ENCODE data around the gene MCUB. TPM values are rescaled to one million over a fixed set of nuclear protein-coding genes. Genes with fewer than 3 reads are reported as not detected.

Gene MCUB
- total RNA-seq, 1 experiment from 2014 or later, result 24.1 TPM

DNA sequence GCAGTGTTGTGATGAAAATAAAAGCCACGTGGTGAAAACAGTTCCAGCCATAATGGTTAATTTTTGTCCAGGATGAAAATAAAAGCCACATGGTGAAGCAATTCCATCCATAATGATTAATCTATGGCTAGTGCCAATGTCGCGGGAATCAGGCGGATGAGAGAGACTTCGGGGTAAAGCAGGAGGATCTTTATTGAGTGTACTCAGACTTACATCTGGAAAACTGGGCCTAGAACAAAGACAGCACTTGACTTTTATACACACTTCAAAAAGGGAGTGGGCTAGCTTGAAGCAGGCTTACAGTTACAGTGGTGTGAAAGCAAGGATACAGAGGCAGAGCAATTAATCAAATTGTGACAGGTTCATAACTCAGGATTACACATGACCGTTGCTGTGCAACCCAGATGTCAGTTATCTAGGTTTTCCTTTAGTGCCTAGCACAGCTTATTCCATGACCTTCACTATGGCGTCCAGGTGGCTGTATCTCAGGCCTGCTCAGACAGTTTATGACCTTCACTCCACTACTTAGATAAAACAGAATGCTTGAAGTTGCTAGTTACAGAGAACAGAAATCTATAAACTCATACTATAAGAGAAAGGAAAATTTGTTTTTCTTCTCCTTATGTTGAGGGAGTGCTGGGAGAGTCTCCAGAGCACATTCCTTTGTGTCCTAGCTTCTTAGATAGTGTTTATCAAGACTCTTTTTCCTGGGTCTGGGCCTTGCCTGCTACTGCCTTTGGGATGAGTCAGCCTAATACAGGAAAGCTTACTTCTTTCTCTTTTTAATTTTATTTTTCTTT is 175.7 kb downstream of the MCUB start:
- no TSS peak for BruUV-seq (replicated peaks)
- in situ Hi-C loops (cut with HindIII; ENCODE audit: low pct_unique_long_range_greater_than_20kb, low sequenced_read_pairs), result no loop called here
- Histone ChIP-seq H3K4me3 (ENCODE audit: low read depth in 2 of 2, low read length in 2 of 2) (no peak overlapping the region), H3K36me3 (ENCODE audit: control insufficient read depth, insufficient read depth, low read length) (no peaks in the 10 kb centered on the region), H3K27ac (ENCODE audit: low read length) (no peak overlapping the region), H3K27me3 (ENCODE audit: control insufficient read depth, insufficient read depth, low read length) (no peaks in the 10 kb centered on the region), H3K9me3 (ENCODE audit: control insufficient read depth, insufficient read depth, low read depth, low read length) (no peaks in the 10 kb centered on the region), H3K4me1 (ENCODE audit: control insufficient read depth, insufficient read depth, low read length) (no peaks in the 10 kb centered on the region; the same call in 1 of the 2 replicates)
- intact Hi-C loops (cut with micrococcal nuclease; ENCODE audit: unreplicated experiment), result no loop called here
- ATAC-seq (no peak), DNase-seq (ENCODE audit: low read depth, low spot score) (no peak)
- ChIA-PET CTCF (no interaction called here), POLR2A (no interaction called here)
- TF ChIP-seq, protein P1, sequence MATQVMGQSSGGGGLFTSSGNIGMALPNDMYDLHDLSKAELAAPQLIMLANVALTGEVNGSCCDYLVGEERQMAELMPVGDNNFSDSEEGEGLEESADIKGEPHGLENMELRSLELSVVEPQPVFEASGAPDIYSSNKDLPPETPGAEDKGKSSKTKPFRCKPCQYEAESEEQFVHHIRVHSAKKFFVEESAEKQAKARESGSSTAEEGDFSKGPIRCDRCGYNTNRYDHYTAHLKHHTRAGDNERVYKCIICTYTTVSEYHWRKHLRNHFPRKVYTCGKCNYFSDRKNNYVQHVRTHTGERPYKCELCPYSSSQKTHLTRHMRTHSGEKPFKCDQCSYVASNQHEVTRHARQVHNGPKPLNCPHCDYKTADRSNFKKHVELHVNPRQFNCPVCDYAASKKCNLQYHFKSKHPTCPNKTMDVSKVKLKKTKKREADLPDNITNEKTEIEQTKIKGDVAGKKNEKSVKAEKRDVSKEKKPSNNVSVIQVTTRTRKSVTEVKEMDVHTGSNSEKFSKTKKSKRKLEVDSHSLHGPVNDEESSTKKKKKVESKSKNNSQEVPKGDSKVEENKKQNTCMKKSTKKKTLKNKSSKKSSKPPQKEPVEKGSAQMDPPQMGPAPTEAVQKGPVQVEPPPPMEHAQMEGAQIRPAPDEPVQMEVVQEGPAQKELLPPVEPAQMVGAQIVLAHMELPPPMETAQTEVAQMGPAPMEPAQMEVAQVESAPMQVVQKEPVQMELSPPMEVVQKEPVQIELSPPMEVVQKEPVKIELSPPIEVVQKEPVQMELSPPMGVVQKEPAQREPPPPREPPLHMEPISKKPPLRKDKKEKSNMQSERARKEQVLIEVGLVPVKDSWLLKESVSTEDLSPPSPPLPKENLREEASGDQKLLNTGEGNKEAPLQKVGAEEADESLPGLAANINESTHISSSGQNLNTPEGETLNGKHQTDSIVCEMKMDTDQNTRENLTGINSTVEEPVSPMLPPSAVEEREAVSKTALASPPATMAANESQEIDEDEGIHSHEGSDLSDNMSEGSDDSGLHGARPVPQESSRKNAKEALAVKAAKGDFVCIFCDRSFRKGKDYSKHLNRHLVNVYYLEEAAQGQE (IDR thresholded peaks at IDR 0.05; ENCODE audit: insufficient read depth in 1 of 2, low read depth in 2 of 2, low read length in 1 of 2), result no peak
- TF ChIP-seq POLR2AphosphoS5 (IDR thresholded peaks at IDR 0.05; ENCODE audit: low read depth, low read length) (no peak), SIN3A (IDR thresholded peaks at IDR 0.05; ENCODE audit: borderline replicate concordance, insufficient read depth, low read depth, low read length) (no peak), TCF7L2 (IDR thresholded peaks at IDR 0.05; ENCODE audit: low read depth, low read length) (no peak)
- TF ChIP-seq, protein P2, sequence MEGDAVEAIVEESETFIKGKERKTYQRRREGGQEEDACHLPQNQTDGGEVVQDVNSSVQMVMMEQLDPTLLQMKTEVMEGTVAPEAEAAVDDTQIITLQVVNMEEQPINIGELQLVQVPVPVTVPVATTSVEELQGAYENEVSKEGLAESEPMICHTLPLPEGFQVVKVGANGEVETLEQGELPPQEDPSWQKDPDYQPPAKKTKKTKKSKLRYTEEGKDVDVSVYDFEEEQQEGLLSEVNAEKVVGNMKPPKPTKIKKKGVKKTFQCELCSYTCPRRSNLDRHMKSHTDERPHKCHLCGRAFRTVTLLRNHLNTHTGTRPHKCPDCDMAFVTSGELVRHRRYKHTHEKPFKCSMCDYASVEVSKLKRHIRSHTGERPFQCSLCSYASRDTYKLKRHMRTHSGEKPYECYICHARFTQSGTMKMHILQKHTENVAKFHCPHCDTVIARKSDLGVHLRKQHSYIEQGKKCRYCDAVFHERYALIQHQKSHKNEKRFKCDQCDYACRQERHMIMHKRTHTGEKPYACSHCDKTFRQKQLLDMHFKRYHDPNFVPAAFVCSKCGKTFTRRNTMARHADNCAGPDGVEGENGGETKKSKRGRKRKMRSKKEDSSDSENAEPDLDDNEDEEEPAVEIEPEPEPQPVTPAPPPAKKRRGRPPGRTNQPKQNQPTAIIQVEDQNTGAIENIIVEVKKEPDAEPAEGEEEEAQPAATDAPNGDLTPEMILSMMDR (IDR thresholded peaks at IDR 0.05), result no peak

Other genes starting within 250 kb of the MCUB start
- gene SEC24B, start 126.4 kb upstream of the MCUB start, total RNA-seq (2021; ENCODE audit: unreplicated experiment), result 17.6 TPM
- 15.2 TPM for gene CASP6, start 143.2 kb downstream of the MCUB start, total RNA-seq (2021; ENCODE audit: unreplicated experiment)
- 20.7 TPM for gene PLA2G12A, start 169.8 kb downstream of the MCUB start, total RNA-seq (2021; ENCODE audit: unreplicated experiment)
- gene CFI, start 241.8 kb downstream of the MCUB start, total RNA-seq (2021; ENCODE audit: unreplicated experiment), result 0.33 TPM